Peyer's patch (tissue), 4 donors: ENCODE results near the gene IPO11. TPM values are rescaled to one million over a fixed set of nuclear protein-coding genes. Genes with fewer than 3 reads are reported as not detected.
"Not testable (repeated sequence)": the region's sequence is repeated elsewhere in the genome, so short reads cannot be mapped to it uniquely, and the experiment has no call there.

Experiments used
- DNase-seq, 3 donors: peaks; one replicate each; pipeline ENCODE4 v3.0.0-alpha.2; 2017 to 2019
- H3K27ac ChIP-seq, 4 donors: fragments of 200-600 bp; sonication (generic); one replicate each; pipeline ENCODE4 v1.5.1; 2016 to 2019
- H3K27me3 ChIP-seq, 2 donors: fragments of 200-600 bp; sonication (generic); one replicate each; pipeline ENCODE4 v1.5.1; 2019
- H3K36me3 ChIP-seq, 3 donors: fragments of 200-600 bp; sonication (generic); one replicate each; pipeline ENCODE4 v1.5.1; 2016 to 2019
- H3K4me1 ChIP-seq, 4 donors: fragments of 200-600 bp; sonication (generic); one replicate each; pipeline ENCODE4 v1.5.1; 2016 to 2019
- H3K4me3 ChIP-seq, 4 donors: fragments of 200-600 bp; sonication (generic); 1 replicate in 3 of 4; 2 replicates in 1 of 4; pipeline ENCODE4 v1.5.1; 2016 to 2019; ENCODE audit warnings: mild to moderate bottlenecking in 1 of 4
- H3K9me3 ChIP-seq, 4 donors: fragments of 200-600 bp; sonication (generic); one replicate each; pipeline ENCODE4 v1.5.1; 2016 to 2019; ENCODE audit warnings: mild to moderate bottlenecking in 1 of 4
- CTCF ChIP-seq, 6 experiments: fragments of 450-650 bp in 4 of 6; fragments of 200-600 bp in 2 of 6; sonication (generic) in 1 of 6; IDR thresholded peaks; one replicate each; pipeline ENCODE4 v1.5.1; 2017 to 2019; ENCODE audit warnings: antibody characterized with exemption in 6 of 6, mild to moderate bottlenecking in 3 of 6, moderate library complexity in 1 of 6
- POLR2A ChIP-seq, 2 donors: fragments of 450-650 bp; IDR thresholded peaks; one replicate each; pipeline ENCODE4 v1.5.1; 2017; ENCODE audit warnings: antibody characterized with exemption in 2 of 2, mild to moderate bottlenecking in 2 of 2, moderate library complexity in 2 of 2
- total RNA-seq, 4 donors: library from RNA; depleted of rRNA; stranded (reverse); fragments of >200 nt; gene quantifications; one replicate each; pipeline ENCODE4 v1.1.0, GENCODE V29; 2016

Gene IPO11
- total RNA-seq, 4 donors from 2014 or later: 5.6 to 27.2 (median 13.1) TPM

- Histone ChIP-seq H3K9me3 (no peaks in the 10 kb centered on the region), H3K4me1 (no peaks in the 10 kb centered on the region), H3K36me3 (peaks cover 0 to 5% (median 0%) of the 10 kb centered on the region in 3 donors)
These were observed 102.1 kb downstream of the IPO11 start for GRCh38 chr5:62514510-62515119.

GRCh38 chr5:62520812-62521211 lies 108.2 kb downstream of the IPO11 start:
- H3K4me3 ChIP-seq, H3K9me3 ChIP-seq, H3K27ac ChIP-seq, H3K4me1 ChIP-seq, H3K36me3 ChIP-seq, H3K27me3 ChIP-seq, DNase-seq: not testable (repeated sequence)

More at GRCh38 chr5:62514510-62515119, 102.1 kb downstream of the IPO11 start:
- Histone ChIP-seq H3K4me3 (no peak overlapping the region), H3K27ac (no peak overlapping the region), H3K27me3 (no peaks in the 10 kb centered on the region)
- DNase-seq: no peak
- TF ChIP-seq POLR2A (IDR thresholded peaks at IDR 0.05) (no peak), CTCF (IDR thresholded peaks at IDR 0.05) (no peak)

- no peak for TF ChIP-seq POLR2A (IDR thresholded peaks at IDR 0.05)
- no peaks in the 10 kb centered on the region for H3K4me1 ChIP-seq
- H3K9me3 ChIP-seq: no peaks in the 10 kb centered on the region
- H3K27ac ChIP-seq: no peak overlapping the region
- no peak overlapping the region for H3K4me3 ChIP-seq
- H3K27me3 ChIP-seq: no peaks in the 10 kb centered on the region
- H3K36me3 ChIP-seq: no peaks in the 10 kb centered on the region
- no peak for DNase-seq
These were observed 108.8 kb downstream of the IPO11 start for GRCh38 chr5:62521319-62521718.

- TF ChIP-seq POLR2A (IDR thresholded peaks at IDR 0.05): no peak
- TF ChIP-seq CTCF (IDR thresholded peaks at IDR 0.05): no peak
- H3K9me3 ChIP-seq: no peaks in the 10 kb centered on the region
- no peak overlapping the region for H3K27ac ChIP-seq
- H3K27me3 ChIP-seq: no peaks in the 10 kb centered on the region
- no peak overlapping the region for H3K4me3 ChIP-seq
- no peaks in the 10 kb centered on the region for H3K4me1 ChIP-seq
- no peak for DNase-seq
- H3K36me3 ChIP-seq: no peaks in the 10 kb centered on the region
These were observed 110.2 kb downstream of the IPO11 start for GRCh38 chr5:62522811-62523210.

- no peaks in the 10 kb centered on the region for H3K27me3 ChIP-seq
- no peaks in the 10 kb centered on the region for H3K4me1 ChIP-seq
- H3K9me3 ChIP-seq: no peaks in the 10 kb centered on the region
- no peak overlapping the region for H3K27ac ChIP-seq
- no peak for DNase-seq
- TF ChIP-seq CTCF (IDR thresholded peaks at IDR 0.05): no peak
- no peak for TF ChIP-seq POLR2A (IDR thresholded peaks at IDR 0.05)
- H3K36me3 ChIP-seq: peaks cover 0 to 11% (median 0%) of the 10 kb centered on the region in 3 donors
- no peak overlapping the region for H3K4me3 ChIP-seq
These were observed 121.0 kb downstream of the IPO11 start for GRCh38 chr5:62533597-62533996.

- Histone ChIP-seq H3K27ac (no peak overlapping the region), H3K36me3 (peaks cover 0 to 11% (median 0%) of the 10 kb centered on the region in 3 donors), H3K27me3 (no peaks in the 10 kb centered on the region), H3K9me3 (no peaks in the 10 kb centered on the region), H3K4me3 (no peak overlapping the region), H3K4me1 (no peaks in the 10 kb centered on the region)
- TF ChIP-seq CTCF (IDR thresholded peaks at IDR 0.05): no peak
- no peak for TF ChIP-seq POLR2A (IDR thresholded peaks at IDR 0.05)
- DNase-seq: no peak
These were observed 122.1 kb downstream of the IPO11 start for GRCh38 chr5:62534461-62535236.
